CD4-positive, alpha-beta T cell (primary cell): Measurements from ENCODE around the gene FKBP1A. TPM values are rescaled to one million over a fixed set of nuclear protein-coding genes. Genes with fewer than 3 reads are reported as not detected.

Experiments
- ATAC-seq: fragments of 200-7000 bp; cut with Tn5 transposase; one replicate; pipeline ENCODE4 v1.10.0; 2022; ENCODE audit warnings: mild to moderate bottlenecking; ENCODE audit not compliant: poor library complexity
- CTCF ChIA-PET: fragments of 350-600 bp; sonication (Branson Sonifier 250); formaldehyde crosslinking; loops from one replicate; lab custom pipeline; 2021; ENCODE audit warnings: antibody characterized with exemption, inconsistent platforms; lab: Charles Lee
- POLR2A ChIA-PET: fragments of 350-600 bp; sonication (Branson Sonifier 250); formaldehyde crosslinking; loops from one replicate; lab custom pipeline; 2021; ENCODE audit warnings: antibody characterized with exemption, inconsistent platforms; lab: Charles Lee
- DNase-seq, 14 experiments: peaks; one replicate each; pipeline ENCODE4 v3.0.0-alpha.2; 2013 to 2020; ENCODE audit warnings: mixed read lengths in 2 of 14
- H3K27ac ChIP-seq, 2 donors: one replicate each; pipeline versions ENCODE4 v1.5.1 to v1.7.0; 2013; ENCODE audit warnings: low read length in 2 of 2, low read depth in 1 of 2, mild to moderate bottlenecking in 1 of 2
- H3K27me3 ChIP-seq, 2 experiments: 1 replicate in 1 of 2; 2 replicates in 1 of 2; pipeline versions ENCODE4 v1.6.1 to v1.7.0; 2013; ENCODE audit warnings: low read length in 2 of 2, control low read depth in 1 of 2, mild to moderate bottlenecking in 1 of 2, moderate library complexity in 1 of 2; ENCODE audit not compliant: insufficient read depth in 2 of 2, control insufficient read depth in 1 of 2
- H3K36me3 ChIP-seq: one replicate; pipeline ENCODE4 v1.6.1; 2013; ENCODE audit warnings: low read length, control low read depth; ENCODE audit not compliant: insufficient read depth
- H3K4me1 ChIP-seq: one replicate; pipeline ENCODE4 v1.6.1; 2013; ENCODE audit warnings: low read length, control low read depth; ENCODE audit not compliant: insufficient read depth
- H3K4me3 ChIP-seq: one replicate; pipeline ENCODE4 v1.5.1; 2013; ENCODE audit warnings: mild to moderate bottlenecking, low read length, moderate library complexity
- H3K9me3 ChIP-seq, 2 experiments: 1 replicate in 1 of 2; 2 replicates in 1 of 2; pipeline versions ENCODE4 v1.6.1 to v1.7.0; 2013; ENCODE audit warnings: low read length in 2 of 2, mild to moderate bottlenecking in 2 of 2, control low read depth in 1 of 2, moderate library complexity in 1 of 2; ENCODE audit not compliant: control insufficient read depth in 1 of 2, insufficient read depth in 1 of 2
- H3K27ac Mint-ChIP-seq: one replicate; pipeline ENCODE4 v1.8.0; 2020; ENCODE audit warnings: mixed read lengths
- H3K27me3 Mint-ChIP-seq: one replicate; pipeline ENCODE4 v1.8.0; 2021; ENCODE audit warnings: mixed read lengths
- H3K36me3 Mint-ChIP-seq: one replicate; pipeline ENCODE4 v1.8.0; 2021; ENCODE audit warnings: low read depth, mixed read lengths
- H3K4me1 Mint-ChIP-seq: one replicate; pipeline ENCODE4 v1.8.0; 2021; ENCODE audit warnings: low read depth, mixed read lengths
- H3K4me3 Mint-ChIP-seq: one replicate; pipeline ENCODE4 v1.8.0; 2020; ENCODE audit warnings: mild to moderate bottlenecking, mixed read lengths
- H3K9me3 Mint-ChIP-seq: one replicate; pipeline ENCODE4 v1.8.0; 2020; ENCODE audit warnings: mixed read lengths
- intact Hi-C, 2 experiments: fragments of 100-400 bp; cut with DNase I in 1 of 2; cut with micrococcal nuclease in 1 of 2; formaldehyde crosslinking; loops; one replicate each; pipeline versions ENCODE4 v1.15.1 to v1.9.0; 2023 to 2025; cut with DNase I, micrococcal nuclease
- total RNA-seq, 174 experiments: library from RNA in 2 of 174; stranded (reverse) in 2 of 174; gene quantifications; one replicate each; pipeline ENCODE4 v1.2.3 and lab custom pipeline; 2021 to 2026
- TF ChIP-seq, protein P1 (sequence below): fragments of 200-600 bp; IDR thresholded peaks from one replicate; pipeline ENCODE4 v1.8.0; 2022; ENCODE audit warnings: antibody characterized with exemption, mild to moderate bottlenecking

Gene FKBP1A
- total RNA-seq, 2 experiments from 2014 or later = 43.3 to 45.4 TPM

DNA sequence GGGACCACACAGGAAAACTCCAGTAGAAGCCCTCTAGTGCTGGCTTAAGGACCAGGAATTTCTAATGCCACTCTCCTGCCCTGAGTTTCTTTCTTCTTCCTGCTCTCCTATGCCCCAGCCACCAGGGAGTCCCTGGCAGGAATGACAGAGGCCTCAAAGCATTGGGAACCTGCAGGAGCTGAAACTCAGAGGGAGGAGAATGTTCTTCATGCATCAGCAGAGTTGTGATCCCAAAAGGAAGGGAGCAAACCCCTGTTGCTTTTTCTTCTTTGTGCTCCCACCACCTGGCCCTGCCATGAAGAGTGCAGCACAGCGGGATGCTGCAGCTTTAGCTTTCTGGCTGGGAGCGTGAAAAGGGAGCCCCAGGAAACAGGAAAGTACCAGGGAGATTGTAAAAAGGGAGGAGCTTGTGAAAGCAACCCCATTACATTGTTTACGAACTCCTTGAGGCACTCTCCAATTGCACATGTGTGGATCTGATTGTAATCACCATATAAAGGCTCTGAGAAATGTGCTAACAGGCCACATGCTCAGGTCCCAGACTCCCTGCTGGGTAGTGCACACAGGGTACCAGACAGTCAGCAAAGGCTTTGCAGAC is 34.7 kb upstream of the FKBP1A start:
- Histone ChIP-seq H3K27me3 (no peaks in the 10 kb centered on the region), H3K9me3 (no peaks in the 10 kb centered on the region), H3K36me3 (no peaks in the 10 kb centered on the region), H3K4me3 (no peak overlapping the region), H3K27ac (no peak overlapping the region), H3K4me1 (peaks cover 2% of the 10 kb centered on the region)
- no peaks in the 10 kb centered on the region for H3K36me3 Mint-ChIP-seq
- H3K9me3 Mint-ChIP-seq = no peaks in the 10 kb centered on the region
- ChIA-PET CTCF (no interaction called here), POLR2A (no interaction called here)
- TF ChIP-seq, protein P1, sequence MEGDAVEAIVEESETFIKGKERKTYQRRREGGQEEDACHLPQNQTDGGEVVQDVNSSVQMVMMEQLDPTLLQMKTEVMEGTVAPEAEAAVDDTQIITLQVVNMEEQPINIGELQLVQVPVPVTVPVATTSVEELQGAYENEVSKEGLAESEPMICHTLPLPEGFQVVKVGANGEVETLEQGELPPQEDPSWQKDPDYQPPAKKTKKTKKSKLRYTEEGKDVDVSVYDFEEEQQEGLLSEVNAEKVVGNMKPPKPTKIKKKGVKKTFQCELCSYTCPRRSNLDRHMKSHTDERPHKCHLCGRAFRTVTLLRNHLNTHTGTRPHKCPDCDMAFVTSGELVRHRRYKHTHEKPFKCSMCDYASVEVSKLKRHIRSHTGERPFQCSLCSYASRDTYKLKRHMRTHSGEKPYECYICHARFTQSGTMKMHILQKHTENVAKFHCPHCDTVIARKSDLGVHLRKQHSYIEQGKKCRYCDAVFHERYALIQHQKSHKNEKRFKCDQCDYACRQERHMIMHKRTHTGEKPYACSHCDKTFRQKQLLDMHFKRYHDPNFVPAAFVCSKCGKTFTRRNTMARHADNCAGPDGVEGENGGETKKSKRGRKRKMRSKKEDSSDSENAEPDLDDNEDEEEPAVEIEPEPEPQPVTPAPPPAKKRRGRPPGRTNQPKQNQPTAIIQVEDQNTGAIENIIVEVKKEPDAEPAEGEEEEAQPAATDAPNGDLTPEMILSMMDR = no peak
- no peak for DNase-seq
- no peak overlapping the region for H3K27ac Mint-ChIP-seq
- peaks cover 5% of the 10 kb centered on the region for H3K4me1 Mint-ChIP-seq
- H3K27me3 Mint-ChIP-seq = no peaks in the 10 kb centered on the region
- no peak overlapping the region for H3K4me3 Mint-ChIP-seq
- no peak for ATAC-seq
- intact Hi-C loops = no loop called here

DNA sequence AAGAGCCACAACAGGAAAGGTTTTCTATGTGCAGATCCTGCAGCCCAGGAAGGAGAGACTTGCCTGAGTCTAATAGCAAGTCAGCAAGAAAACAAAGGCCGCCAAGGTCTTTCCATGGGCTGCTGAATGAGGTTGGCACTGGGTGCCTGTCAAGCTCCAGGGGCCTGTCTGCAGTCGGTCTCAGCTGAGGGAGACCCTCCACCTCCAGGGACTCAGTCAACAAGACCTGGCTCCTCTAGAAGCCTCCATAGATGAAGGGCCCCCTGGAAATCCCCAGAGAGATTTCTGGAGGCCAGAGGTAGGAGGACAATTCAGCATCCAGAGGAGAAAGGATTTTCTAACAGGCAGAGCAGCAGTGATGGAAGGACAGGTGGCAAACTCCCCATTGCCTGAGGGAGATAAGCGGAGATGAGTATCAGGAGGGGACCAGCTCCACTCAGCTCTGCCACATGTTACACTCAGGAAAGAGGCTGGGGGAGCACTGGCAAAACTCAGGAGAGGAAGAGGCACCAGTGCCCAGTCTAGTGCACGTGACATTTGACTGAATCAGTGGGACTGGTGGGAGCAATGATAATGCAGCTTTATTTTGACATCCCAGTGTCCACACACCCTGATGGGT is 33.5 kb upstream of the FKBP1A start:
- Histone ChIP-seq H3K4me3 (no peak overlapping the region), H3K36me3 (no peaks in the 10 kb centered on the region), H3K27ac (no peak overlapping the region), H3K9me3 (peaks cover 0 to 3% of the 10 kb centered on the region in 2 experiments), H3K27me3 (no peaks in the 10 kb centered on the region), H3K4me1 (peaks cover 3% of the 10 kb centered on the region)
- peaks cover 2% of the 10 kb centered on the region for H3K9me3 Mint-ChIP-seq
- H3K36me3 Mint-ChIP-seq = no peaks in the 10 kb centered on the region
- H3K27ac Mint-ChIP-seq = no peak overlapping the region
- POLR2A ChIA-PET = no interaction called here
- DNase-seq = no peak
- CTCF ChIA-PET = no interaction called here
- intact Hi-C loops = no loop called here
- ATAC-seq = no peak
- H3K27me3 Mint-ChIP-seq = no peaks in the 10 kb centered on the region
- TF ChIP-seq, protein P1 = no peak
- H3K4me1 Mint-ChIP-seq = peaks cover 5% of the 10 kb centered on the region
- H3K4me3 Mint-ChIP-seq = no peak overlapping the region

DNA sequence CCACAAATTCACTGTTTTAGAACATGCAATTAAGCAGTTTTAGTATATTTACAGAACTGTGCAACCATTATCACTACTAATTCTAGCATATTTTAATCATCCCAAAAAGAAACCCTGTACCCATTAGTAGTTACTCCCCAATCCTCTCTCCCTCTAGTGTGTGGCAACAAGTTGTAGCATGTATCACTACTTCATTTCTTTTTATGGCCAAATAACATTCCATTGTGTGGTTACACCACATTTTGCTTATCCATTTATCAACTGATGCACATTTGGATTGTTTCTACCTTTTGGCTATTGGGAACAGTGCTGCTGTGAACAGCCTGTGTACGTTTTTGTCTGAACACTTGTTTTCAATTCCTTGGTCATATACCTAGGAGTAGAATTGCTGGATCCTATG is 31.5 kb upstream of the FKBP1A start:
- intact Hi-C loops = no loop called here
- H3K27me3 Mint-ChIP-seq = no peaks in the 10 kb centered on the region
- H3K27me3 ChIP-seq = no peaks in the 10 kb centered on the region
- DNase-seq (no peak), ATAC-seq (no peak)
- H3K27ac ChIP-seq = no peak overlapping the region
- H3K9me3 ChIP-seq = peaks cover 7 to 18% of the 10 kb centered on the region in 2 experiments
- peaks cover 3% of the 10 kb centered on the region for H3K4me1 ChIP-seq
- H3K4me3 ChIP-seq = no peak overlapping the region
- H3K9me3 Mint-ChIP-seq = peaks cover 6% of the 10 kb centered on the region
- TF ChIP-seq, protein P1 = no peak
- no peak overlapping the region for H3K4me3 Mint-ChIP-seq
- no peaks in the 10 kb centered on the region for H3K36me3 ChIP-seq
- ChIA-PET POLR2A (no interaction called here), CTCF (no interaction called here)
- no peak overlapping the region for H3K27ac Mint-ChIP-seq
- no peaks in the 10 kb centered on the region for H3K36me3 Mint-ChIP-seq
- H3K4me1 Mint-ChIP-seq = peaks cover 5% of the 10 kb centered on the region
